ENCODE measurements around the gene PDE7B. TPM values are rescaled to one million over a fixed set of nuclear protein-coding genes. Genes with fewer than 3 reads are reported as not detected.

Gene PDE7B
- total RNA-seq, 1 donor from 2014 or later, result 12.6 TPM

DNA sequence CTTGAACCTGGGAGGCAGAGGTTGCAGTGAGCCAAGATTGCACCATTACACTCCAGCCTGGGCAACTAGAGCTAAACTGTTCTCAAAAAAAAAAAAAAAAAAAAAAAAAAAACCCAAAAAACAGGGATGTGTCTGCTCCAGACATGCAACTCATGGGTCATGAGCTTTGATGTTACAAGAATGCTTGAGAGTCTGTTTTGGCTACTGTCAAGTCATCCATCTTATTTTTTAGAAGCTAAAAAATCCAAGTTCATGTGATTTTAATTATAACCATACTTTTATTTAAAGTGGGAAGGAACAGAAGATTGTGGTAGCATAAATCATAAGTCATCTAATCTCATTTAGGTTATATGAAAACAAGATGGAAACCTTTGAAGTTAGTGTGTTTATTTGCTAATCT, 120.6 kb downstream of the PDE7B start:
- TF ChIP-seq, protein P1, sequence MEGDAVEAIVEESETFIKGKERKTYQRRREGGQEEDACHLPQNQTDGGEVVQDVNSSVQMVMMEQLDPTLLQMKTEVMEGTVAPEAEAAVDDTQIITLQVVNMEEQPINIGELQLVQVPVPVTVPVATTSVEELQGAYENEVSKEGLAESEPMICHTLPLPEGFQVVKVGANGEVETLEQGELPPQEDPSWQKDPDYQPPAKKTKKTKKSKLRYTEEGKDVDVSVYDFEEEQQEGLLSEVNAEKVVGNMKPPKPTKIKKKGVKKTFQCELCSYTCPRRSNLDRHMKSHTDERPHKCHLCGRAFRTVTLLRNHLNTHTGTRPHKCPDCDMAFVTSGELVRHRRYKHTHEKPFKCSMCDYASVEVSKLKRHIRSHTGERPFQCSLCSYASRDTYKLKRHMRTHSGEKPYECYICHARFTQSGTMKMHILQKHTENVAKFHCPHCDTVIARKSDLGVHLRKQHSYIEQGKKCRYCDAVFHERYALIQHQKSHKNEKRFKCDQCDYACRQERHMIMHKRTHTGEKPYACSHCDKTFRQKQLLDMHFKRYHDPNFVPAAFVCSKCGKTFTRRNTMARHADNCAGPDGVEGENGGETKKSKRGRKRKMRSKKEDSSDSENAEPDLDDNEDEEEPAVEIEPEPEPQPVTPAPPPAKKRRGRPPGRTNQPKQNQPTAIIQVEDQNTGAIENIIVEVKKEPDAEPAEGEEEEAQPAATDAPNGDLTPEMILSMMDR (IDR thresholded peaks at IDR 0.05; ENCODE audit: borderline replicate concordance), result no peak
- no peaks in the 10 kb centered on the region for H3K27me3 ChIP-seq (ENCODE audit: low read depth)
- no peak for DNase-seq
- H3K36me3 ChIP-seq, result no peaks in the 10 kb centered on the region
- H3K4me3 ChIP-seq, result no peak overlapping the region
- intact Hi-C loops (cut with micrococcal nuclease), result no loop called here
- H3K9me3 ChIP-seq (replicated peaks), result no peaks in the 10 kb centered on the region
- H3K27ac ChIP-seq (replicated peaks), result no peak overlapping the region
- peaks cover 13% of the 10 kb centered on the region for H3K4me1 ChIP-seq

- DNase-seq, result no peak
- intact Hi-C loops (cut with micrococcal nuclease), result no loop called here
- H3K36me3 ChIP-seq, result no peaks in the 10 kb centered on the region
- TF ChIP-seq, protein P1 (IDR thresholded peaks at IDR 0.05; ENCODE audit: borderline replicate concordance), result no peak
- H3K27ac ChIP-seq (replicated peaks), result no peak overlapping the region
- H3K4me1 ChIP-seq, result peaks cover 13% of the 10 kb centered on the region
- H3K4me3 ChIP-seq, result no peak overlapping the region
- H3K27me3 ChIP-seq (ENCODE audit: low read depth), result no peaks in the 10 kb centered on the region
- H3K9me3 ChIP-seq (replicated peaks), result no peaks in the 10 kb centered on the region
Observed at GRCh38 chr6:135972586-135972985, 121.1 kb downstream of the PDE7B start.

GRCh38 chr6:135974426-135974825, 122.9 kb downstream of the PDE7B start:
- no peak overlapping the region for H3K4me3 ChIP-seq
- no peaks in the 10 kb centered on the region for H3K36me3 ChIP-seq
- intact Hi-C loops (cut with micrococcal nuclease), result no loop called here
- DNase-seq, result no peak
- no peak overlapping the region for H3K27ac ChIP-seq (replicated peaks)
- TF ChIP-seq, protein P1 (IDR thresholded peaks at IDR 0.05; ENCODE audit: borderline replicate concordance), result no peak
- no peaks in the 10 kb centered on the region for H3K27me3 ChIP-seq (ENCODE audit: low read depth)
- no peaks in the 10 kb centered on the region for H3K9me3 ChIP-seq (replicated peaks)
- H3K4me1 ChIP-seq, result peaks cover 13% of the 10 kb centered on the region

DNA sequence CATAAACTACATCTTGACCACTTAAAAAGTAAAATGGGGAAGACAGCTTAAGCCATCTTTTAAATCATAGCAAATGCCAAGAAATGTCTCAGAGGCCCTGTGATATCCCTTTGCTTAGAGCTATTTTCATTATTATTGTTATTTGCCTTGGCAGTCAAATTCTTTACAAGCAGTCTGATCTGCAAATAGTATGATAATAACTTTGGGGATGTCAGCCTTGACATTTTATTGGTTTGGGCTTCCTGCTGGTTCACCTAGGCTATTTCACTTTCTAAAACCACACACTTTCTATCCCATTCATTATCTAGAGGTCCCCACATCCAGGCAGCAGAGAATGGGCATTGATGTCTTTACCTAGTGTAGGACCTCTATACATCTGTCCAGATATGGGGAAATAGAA, 125.1 kb downstream of the PDE7B start:
- intact Hi-C loops (cut with micrococcal nuclease), result no loop called here
- no peaks in the 10 kb centered on the region for H3K27me3 ChIP-seq (ENCODE audit: low read depth)

DNA sequence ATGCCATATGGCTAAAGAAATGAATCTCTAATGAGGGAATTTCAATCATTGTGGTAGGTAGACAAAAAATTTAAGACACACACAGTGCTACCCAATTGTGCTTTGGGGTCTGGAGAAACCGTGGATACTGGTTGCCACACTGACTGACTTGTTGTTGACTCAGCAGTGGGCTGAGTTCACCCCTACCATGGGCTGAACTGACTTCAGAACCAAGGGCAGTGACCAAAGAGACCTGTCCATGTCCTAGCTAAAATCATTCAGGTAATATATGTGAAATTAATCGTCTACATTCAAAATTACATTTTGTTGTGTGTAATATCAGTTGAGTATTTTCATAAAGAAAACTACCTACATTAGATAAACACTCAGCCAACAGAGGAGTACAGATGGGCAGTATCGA, 131.6 kb downstream of the PDE7B start:
- H3K4me1 ChIP-seq, result no peaks in the 10 kb centered on the region
- intact Hi-C loops (cut with micrococcal nuclease), result no loop called here
- no peaks in the 10 kb centered on the region for H3K9me3 ChIP-seq (replicated peaks)
- H3K36me3 ChIP-seq, result no peaks in the 10 kb centered on the region
- DNase-seq, result no peak
- no peak overlapping the region for H3K4me3 ChIP-seq
- H3K27ac ChIP-seq (replicated peaks), result no peak overlapping the region
- TF ChIP-seq, protein P1 (IDR thresholded peaks at IDR 0.05; ENCODE audit: borderline replicate concordance), result no peak
- no peaks in the 10 kb centered on the region for H3K27me3 ChIP-seq (ENCODE audit: low read depth)

More for the DNA sequence above, 125.1 kb downstream of the PDE7B start:
- H3K9me3 ChIP-seq (replicated peaks), result no peaks in the 10 kb centered on the region
- H3K4me1 ChIP-seq, result peaks cover 13% of the 10 kb centered on the region
- no peak for DNase-seq
- TF ChIP-seq, protein P1 (IDR thresholded peaks at IDR 0.05; ENCODE audit: borderline replicate concordance), result no peak
- H3K36me3 ChIP-seq, result no peaks in the 10 kb centered on the region
- no peak overlapping the region for H3K27ac ChIP-seq (replicated peaks)
- no peak overlapping the region for H3K4me3 ChIP-seq

Data from left ventricle myocardium inferior (tissue), 1 donor.